Esophagus mucosa (tissue), 1 donor: ENCODE measurements around the gene SUN2. TPM values are rescaled to one million over a fixed set of nuclear protein-coding genes. Genes with fewer than 3 reads are reported as not detected.
A peak's percentile ranks its signal among the peaks of the same experiment; 100 is the strongest.

Source experiments
- ATAC-seq: fragments of 200-7000 bp; cut with Tn5 transposase; one replicate; pipeline ENCODE4 v1.9.1; 2020
- total RNA-seq: library from RNA; stranded (reverse); gene quantifications from one replicate; pipeline ENCODE4 v1.2.4, GENCODE V29; 2023
- donor health status: DM: yes; HTN: yes; CAD: no.

The SUN2 gene
- total RNA-seq, 1 donor from 2014 or later: 94.2 TPM

DNA sequence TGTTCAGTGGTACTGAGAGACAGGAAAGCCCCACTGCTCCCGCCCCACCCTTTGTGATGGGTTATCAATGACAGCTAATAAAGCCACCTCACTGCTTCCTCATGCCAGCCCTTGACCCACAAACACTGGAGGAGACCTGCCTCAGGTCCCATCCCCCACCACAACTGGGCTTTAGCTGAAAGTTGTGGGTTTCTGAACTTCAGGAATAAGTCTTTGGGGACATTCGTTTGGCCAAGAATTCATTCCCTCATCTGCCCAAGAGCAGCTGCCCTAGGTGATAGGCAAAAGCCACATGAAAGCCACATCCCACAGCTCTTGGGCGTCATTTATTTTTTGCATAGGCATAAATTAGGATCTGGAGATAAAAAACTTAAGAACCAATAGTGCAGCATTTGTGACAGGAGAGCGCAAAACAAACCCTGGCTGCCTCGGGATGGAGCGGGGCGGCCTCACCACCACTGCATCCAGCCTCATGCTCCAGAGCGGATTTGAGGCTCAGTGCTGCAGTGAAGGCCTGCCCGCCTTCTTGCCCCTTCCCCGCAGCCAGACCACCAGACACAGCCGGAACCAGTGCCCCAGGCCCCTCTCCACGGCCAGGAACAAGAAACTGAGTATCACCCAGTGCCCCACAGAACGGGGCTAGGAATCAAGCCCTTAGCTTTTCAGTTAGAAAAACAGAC lies 21.2 kb downstream of the SUN2 start:
- no peak for ATAC-seq

DNA sequence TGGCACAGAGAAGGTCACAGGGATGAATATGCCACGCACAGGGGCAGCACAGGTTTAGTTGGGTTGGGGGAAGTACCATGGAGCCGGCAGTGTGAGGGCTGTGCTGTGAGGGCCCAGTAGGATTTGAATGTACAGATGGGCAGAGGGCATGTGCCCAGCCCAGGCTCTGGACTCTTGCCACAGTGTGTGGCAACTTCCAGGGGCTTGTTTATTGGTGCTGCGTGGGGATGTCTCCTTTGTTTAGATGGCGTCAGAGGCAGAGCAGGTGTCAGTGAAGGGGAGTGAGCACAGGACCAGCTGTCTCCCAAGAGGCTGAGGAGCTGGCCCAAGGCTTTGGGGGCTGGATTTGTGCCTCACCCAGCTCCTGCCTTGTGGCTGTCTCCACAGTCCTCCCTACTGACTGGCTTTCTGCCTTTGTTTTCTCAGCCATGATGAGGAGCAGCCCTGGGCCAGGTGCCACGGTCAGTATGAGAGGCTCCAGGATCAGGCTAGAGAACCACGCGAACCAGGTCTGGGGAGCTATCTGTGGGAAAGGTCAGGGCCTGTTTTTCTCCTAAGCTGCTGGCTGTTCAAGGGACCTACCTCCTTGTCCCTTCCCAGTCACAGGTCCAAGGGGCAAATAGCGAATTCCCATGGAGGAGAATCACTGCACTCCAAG lies 21.9 kb downstream of the SUN2 start:
- peak; percentile 2 for ATAC-seq

DNA sequence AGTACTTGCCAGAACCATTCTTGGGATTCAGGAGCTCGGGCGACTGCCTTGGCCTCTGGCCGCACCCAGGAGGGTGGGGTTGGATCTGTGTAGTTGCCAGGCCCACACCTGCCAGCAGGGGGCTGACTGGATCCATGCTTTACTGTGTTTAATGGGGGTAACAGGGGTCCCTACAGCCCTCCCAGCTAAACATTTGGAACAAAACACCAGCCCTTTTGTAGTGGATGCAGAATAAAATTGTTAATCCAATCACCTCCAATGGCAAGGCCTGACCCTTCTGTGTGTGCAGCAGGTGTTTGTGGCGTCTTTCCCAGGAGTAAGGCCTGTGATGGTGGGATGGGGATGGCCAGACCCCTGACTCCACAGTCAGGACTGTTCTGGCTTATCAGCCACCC lies 22.5 kb downstream of the SUN2 start:
- ATAC-seq: peak; percentile 50

DNA sequence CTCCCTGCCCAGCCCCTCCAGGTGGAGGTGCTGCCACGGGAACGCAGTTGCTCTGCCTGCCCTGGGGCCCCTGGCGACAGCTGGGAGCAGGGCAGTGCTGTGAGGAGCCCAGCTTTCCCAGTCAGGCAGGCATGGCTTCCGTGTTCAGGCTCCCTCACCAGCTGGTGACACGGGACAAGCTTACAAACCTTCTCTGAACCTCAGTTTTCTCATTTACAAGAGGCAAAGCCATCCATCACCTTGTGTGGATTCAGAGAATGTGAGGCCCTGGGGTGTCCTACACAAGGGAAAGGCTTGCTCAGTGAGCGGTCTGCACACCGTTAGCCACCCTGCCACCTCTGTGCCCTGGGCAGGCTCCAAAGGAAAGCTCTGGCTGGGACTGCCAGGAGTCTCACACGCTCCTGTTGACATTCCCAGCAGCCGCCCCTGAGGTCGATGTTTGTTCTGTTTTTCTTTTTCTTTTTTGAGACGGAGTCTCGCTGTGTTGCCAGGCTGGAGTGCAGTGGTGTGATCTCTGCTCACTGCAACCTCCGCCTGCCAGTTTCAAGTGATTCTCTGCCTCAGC lies 23.5 kb downstream of the SUN2 start:
- no peak for ATAC-seq

DNA sequence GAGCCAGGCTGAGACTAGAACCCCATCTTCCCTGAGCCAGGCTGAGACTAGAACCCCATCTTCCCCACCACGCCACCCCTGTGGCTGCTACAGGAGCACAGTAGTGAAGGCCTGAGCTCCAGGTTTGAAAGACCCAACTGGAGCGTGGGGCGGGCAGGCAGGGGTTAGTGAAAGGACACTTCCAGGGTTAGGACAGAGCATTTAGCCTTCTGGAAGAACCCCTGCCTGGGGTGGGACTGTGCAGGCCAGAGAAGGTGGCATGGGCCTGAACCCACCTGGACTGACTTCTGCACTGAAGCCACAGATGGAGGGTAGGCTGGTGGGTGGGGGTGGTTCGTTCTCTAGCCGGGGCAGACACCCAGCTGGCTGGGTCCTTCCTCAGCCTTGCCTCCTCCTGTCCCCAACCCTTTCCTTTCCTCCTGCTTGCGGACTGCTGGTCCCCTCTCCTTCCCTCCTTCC lies 24.1 kb downstream of the SUN2 start:
- ATAC-seq: no peak

DNA sequence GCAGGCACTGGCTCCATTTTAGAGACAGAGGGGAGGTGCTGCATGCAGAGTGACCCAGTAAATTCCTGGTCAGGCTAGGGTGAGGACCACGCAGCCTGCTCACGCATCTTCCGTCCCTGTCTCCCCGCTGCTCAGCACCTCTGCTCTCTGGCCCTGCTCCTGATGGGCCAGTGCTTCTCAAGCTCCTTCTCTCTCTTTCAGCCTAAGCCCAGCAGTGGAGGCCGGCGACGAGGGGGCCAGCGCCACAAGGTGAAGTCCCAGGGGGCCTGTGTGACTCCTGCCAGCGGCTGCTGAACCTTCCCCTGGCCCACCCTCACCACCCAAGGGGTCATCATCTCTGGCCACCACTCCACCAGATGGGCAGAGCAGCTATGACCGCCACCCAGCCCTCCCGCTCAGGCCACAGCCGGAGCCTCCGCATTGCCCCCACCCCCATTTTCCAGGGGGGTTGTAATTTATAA lies 25.4 kb downstream of the SUN2 start:
- no peak for ATAC-seq

DNA sequence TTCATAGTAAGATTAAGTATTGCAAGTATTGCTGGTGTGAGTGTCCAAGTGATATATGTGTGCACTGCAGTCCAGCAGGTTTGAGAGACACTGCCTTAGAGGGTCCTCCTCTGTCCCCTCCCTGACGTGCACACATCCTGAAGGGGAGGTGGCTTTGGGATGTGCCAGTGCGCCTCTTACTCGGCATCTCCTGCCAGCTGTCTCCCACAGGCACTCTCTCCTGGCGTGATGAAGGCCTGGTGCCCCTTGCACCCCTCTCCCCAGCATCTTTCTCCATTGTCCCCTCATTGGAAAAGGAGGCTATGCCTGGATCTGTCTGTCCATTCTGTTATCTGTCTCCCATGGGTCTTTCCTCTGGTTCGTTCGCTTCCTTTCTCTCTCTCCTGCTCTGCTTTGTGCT lies 25.9 kb downstream of the SUN2 start:
- ATAC-seq: no peak

DNA sequence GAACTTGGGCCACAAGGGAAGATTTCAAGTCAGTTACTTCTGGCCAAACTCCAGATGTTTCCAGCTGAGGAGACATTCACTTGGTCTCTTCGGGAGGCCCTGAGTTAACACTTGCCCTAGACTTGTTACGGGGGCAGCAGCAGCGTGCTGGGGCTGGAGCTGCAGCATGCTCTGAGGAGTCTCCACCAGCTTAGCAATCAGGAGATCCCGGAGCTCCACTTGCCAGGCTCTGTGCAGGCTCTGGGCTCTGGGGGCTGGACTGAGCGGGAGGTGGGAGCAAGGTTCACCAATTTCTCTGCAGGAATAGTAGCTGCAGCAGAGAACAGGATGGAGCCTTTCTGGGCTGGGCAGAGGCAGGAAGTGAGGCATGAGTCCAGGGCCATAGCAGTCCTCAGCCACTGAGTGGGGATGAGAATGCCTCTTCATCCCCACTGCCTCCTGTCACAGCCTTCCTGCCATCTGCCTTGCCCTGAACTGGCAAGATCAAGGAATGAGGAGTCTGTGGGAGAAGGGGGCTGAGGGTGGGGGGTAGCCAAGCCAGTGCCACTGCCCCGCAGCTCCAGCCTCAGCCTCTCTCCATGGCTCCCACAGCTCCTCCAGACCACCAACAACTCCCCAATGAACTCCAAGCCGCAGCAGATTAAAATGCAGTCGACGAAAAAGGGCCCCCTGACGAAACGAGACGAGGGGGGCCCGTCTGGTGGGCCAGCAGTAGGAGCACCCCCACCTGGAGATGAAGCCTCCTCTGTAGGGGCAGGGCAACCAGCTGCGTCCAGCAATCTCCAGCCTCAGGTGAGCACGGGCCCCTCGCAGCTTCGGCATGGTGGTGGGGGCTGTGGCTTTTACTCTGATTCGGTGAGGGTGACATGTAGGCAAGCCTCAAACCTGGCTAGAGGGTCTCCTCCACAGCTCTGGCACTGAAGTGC lies 26.7 kb downstream of the SUN2 start:
- no peak for ATAC-seq

DNA sequence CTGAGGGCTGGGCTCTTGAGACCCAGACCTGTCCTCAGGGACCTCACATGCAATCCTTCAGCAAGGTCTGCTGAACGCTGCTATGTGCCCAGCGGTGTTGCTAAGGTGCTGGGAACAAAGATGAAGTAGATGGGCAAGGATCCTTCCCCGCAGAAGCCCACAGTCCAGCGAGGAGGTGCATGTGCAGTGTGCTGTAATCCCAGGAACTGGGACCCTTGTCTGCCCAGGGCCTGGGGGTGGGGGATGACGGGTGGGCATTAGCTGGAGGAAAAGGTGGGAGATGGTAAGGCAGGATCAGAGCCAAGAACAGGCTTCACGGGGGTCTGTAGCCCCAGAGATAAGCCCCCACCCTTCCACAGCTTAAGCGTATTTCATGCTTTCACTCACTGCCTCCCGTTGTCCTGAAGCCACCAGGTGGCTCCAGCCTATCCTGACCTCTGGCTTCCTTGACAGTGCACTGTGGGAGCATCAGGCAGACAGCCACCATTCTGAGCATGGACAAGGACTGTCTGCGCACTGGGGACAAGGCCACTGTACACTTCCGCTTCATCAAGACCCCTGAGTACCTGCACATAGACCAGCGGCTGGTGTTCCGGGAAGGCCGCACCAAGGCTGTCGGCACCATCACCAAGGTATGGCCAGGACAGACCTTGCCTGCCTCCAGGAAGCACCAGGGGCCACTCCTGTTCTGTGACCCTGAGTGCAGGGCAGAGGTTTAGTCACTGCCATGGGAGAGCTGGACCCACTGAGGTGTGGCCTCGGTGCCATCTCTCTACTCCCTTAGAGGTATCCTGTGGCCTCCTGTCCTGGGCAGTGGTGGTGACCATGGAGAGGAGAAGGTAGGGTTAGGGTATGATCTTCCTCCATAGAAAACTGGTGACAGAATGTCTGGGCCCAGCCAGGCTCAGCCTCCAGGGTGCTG lies 28.0 kb downstream of the SUN2 start:
- ATAC-seq: no peak

DNA sequence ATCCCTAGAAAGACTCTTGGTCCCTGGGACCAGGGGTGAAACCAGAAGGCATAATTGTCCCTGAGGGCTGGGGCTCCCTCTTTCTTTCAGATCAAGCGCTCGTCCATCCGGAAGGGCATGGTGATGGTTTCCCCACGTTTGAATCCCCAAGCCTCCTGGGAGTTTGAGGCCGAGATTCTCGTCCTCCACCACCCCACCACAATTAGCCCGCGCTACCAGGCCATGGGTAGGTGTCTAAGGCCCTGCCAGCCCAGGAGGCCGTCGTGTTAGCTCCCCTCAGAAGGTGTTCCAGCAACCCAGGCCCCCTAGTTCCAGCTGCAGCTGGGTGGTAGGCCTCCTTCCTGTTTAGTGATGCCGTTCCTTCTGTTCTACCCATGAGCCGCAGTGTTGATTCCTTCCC lies 28.7 kb downstream of the SUN2 start:
- no peak for ATAC-seq

DNA sequence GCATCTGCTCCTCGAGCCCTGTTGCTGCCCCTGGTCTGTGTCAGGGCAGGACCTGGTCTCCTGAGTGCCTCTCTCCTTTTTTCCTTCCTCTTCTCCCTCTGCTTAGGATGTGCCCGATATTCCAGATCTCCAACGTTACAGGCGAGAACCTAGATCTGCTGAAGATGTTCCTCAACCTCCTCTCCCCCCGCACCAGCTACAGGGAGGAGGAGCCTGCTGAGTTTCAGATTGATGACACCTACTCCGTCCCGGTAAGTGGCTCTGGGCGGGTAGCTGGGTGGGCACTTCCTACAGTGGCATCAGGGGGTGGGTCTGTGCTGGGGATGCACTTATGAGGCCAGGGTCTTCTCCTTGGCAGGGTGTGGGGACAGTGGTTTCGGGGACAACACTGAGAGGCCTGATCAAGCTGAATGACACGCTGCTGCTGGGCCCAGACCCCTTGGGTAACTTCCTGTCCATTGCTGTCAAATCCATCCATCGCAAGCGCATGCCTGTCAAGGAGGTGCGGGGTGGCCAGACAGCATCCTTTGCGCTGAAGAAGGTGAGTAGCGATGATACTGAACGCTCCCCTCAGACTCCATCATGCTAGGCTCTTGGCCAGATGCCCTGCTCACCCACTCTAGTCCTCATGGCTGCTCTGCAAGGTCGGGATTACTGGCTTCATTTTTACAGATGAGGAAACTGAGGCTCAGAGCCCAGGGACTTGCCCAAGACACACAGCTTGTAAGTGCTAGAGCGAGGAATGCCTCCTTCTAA lies 29.7 kb downstream of the SUN2 start:
- no peak for ATAC-seq

DNA sequence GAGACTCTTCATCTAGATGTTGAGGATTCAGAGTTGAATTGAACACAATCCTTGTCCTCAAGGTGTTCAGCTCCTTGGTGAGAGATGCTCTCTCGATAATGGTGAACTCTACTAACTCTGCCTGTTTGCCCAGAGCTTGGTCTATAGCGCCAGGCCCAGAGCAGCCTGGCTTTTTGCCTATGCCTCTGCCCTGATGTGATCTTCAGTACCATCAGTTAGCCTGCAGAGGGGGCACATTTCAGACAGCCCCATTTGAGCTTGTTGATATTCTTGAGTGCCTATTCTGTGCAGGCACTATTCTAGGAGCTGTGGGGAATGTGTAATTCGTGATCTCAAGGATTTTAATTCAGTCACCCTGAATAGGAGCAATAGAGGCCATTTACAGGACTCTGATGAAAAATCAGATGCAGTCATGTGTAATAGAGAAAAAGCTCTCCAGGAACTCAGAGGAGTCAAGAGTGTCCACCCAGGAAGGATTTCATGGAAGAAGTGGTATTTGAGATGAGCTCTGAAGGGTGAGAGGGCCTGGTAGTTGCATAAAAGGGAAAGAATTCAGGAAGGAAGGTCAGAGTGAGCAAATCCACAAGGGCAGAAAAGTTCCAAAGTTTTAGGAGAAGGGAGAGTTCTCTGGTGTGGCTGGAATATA lies 30.7 kb downstream of the SUN2 start:
- ATAC-seq: peak; percentile 49

DNA sequence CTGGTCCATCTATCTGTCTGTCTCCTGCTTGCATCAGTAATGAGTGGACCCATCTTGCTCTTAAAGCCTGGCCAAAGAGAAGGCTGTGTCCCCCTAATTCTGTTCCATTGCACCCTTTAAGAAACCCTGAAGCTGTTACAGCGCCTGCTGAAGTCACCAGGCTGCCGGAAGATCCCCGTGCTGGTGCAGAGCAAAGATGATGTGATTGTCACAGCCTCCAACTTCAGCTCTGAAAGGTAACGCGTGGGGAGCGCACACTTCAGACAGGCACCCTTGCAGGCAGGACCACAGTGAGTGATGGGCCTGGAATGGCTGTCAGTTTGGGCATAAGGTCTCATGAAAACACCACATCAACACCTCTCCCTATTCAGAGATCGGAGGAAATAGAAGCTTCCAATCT lies 31.6 kb downstream of the SUN2 start:
- ATAC-seq: no peak

DNA sequence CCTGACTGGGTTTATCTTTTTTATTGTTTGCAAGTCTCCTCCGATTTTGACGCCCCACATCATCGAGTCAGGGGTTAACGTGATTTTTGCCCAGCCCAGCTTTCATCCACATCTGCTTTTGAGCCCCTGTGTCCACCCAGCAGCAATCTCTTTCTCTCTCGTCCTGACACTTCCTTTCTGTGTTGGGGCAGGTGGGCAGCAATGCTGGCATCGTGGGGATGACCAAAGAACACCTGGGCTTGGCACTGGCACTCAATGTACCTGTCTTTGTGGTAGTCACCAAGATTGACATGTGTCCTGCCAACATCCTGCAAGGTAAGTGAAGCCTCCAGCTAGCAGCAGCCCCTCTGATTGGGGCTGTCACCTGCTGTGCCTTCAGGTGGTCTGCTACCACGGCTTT lies 34.2 kb downstream of the SUN2 start:
- no peak for ATAC-seq

DNA sequence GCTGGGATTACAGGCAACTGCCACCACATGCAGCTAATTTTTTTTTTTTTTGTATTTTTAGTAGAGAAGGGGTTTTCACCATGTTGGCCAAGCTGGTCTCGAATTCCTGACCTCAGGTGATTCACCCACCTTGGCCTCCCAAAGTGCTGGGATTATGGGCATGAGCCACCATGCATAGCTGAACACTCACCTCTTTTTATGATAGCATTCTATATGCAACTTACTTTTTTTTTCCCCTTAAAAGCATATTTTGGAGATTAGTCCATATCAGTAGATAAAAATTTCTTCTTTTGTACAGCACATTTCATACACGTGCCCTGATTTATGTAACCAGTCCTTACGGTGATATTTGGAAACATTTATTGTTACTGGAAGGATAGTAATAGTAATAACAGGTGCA lies 35.4 kb downstream of the SUN2 start:
- no peak for ATAC-seq

DNA sequence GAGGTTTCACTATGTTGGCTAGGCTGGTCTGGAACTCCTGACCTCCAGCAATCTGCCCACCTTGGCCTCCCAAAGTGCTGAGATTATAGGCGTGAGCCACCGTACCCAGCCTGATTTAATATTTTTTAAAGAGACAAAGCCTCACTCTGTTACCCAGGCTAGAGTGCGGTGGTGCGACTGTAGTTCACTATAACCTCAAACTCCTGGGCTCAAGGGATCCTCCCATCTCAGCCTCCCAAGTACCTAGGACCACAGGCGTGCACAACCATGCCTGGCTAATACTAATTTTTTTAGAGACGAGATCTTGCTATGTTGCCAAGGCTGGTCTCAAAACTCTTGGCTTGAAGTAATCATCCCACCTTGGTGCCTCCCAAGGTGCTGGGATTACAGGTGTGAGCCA lies 36.6 kb downstream of the SUN2 start:
- ATAC-seq: no peak

DNA sequence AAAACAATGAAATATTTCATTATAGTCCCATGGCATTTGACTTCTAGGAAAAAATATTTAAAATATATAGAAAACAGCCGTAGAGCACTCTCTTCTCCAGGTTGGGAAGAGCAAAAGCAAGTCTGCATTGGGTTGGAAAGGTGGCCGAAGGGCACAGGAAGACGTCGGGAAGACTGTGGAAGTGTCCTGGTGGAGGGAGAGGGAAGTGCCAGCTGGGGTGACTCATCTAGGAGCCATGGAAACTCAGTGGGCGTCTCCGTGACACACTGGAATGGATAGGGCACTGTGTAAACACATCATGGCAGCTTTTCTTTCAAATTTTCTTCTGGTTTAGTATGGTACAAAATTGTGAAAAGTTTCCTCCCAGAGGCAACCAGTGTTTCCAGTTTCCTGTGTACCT lies 37.4 kb downstream of the SUN2 start:
- peak; percentile 92 for ATAC-seq

DNA sequence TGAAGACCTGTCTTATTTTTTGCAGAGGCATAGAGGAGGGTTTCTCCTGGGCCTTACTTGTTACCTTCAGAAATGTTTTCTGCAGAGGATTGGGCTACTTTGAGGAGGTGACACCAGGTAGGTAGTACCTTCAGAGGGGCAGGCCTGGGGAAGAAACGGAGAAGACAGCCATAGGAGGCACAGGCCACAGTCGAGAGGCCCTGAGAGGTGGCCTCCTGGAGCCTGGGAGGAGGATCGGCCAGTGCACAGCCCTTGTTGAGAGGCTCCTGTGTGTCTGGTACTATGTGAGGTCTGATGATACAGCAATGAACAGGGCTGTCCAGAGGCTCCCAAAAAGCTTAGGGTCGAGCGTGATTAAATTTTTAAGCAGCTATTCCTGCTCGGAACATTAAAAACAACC lies 38.6 kb downstream of the SUN2 start:
- no peak for ATAC-seq

DNA sequence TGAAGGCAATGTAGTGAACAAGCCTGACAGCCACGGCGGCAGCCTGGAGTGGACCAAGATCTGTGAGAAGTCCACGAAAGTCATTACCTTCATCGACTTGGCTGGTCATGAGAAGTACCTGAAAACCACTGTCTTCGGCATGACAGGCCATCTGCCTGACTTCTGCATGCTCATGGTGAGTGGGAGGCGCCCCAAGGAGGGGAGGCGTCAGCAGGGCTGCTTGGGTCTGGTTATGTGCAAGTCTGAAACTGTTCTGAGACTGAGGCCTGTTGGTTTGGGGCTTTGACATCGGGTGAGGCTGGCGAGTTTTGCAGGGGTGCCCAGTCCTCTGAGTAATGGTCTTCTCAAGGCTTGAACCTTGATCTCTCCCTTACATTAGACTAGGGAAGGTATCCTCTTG lies 39.0 kb downstream of the SUN2 start:
- ATAC-seq: peak; percentile 19

DNA sequence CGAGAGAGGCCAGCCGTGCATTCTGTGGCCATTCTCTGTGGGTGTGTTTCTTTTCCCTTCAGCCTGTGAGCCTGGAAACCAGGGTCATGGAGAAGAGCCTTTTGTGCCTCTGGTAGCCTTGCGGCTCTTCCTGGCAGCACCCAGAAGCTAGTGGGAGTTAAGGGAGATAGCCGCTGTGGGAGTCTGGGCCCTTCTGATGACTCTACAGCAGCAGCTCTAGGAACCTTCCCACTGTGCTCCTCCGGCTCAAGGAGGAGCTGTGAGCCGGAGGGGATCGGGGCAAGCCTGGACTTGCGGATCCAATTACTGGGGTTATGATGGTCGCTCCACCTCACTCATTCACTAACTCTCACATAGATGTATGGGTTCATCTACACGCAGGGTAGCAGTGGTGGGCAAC lies 39.5 kb downstream of the SUN2 start:
- ATAC-seq: no peak

DNA sequence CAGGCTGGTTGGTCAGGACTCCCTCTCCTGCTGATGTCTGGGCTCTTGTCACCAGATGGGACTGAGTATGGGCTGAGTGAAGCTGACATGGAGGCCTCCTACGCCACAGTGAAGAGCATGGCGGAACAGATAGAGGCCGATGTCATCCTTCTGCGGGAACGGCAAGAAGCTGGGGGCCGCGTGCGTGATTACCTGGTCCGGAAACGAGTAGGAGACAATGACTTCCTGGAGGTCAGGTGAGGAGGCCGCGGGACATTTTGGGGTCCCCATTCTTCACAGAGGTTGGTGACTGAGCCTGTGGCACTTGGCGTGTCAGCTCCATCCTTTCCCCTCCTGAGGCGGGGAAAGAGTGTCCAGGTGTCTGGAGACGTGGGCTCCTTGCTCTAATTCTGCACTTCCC lies 39.9 kb downstream of the SUN2 start:
- no peak for ATAC-seq
